Common myeloid progenitor, CD34-positive (primary cell): ENCODE data around the gene P2RY14.

ENCODE experiments used
- CTCF ChIA-PET: fragments of 350-600 bp; sonication (Branson Sonifier 250); formaldehyde crosslinking; loops from one replicate; lab custom pipeline; 2021; ENCODE audit warnings: antibody characterized with exemption; lab: Charles Lee
- POLR2A ChIA-PET: fragments of 350-600 bp; sonication (Branson Sonifier 250); formaldehyde crosslinking; loops from one replicate; lab custom pipeline; 2021; ENCODE audit warnings: antibody characterized with exemption; lab: Charles Lee
- DNase-seq, 3 donors: peaks; one replicate each; pipeline versions ENCODE4 v3.0.0 to v3.0.0-alpha.2; 2013
- H3K27ac ChIP-seq, 2 experiments: 1 replicate in 1 of 2; 2 replicates in 1 of 2; pipeline ENCODE4 v1.7.0; 2013; ENCODE audit warnings: inconsistent platforms in 2 of 2, low read length in 2 of 2, mild to moderate bottlenecking in 2 of 2, low read depth in 1 of 2, moderate library complexity in 1 of 2; ENCODE audit not compliant: severe bottlenecking in 2 of 2, insufficient read depth in 1 of 2, poor library complexity in 1 of 2
- H3K27me3 ChIP-seq, 5 experiments: replicated peaks in 2 of 5; 1 replicate in 3 of 5; 2 replicates in 2 of 5; pipeline versions ENCODE4 v1.6.1 to v1.7.0; 2013; ENCODE audit warnings: low read length in 4 of 5, mild to moderate bottlenecking in 2 of 5, moderate library complexity in 2 of 5, inconsistent platforms in 1 of 5; ENCODE audit not compliant: insufficient read depth in 5 of 5, control insufficient read depth in 4 of 5
- H3K36me3 ChIP-seq, 4 experiments: 1 replicate in 2 of 4; 2 replicates in 2 of 4; pipeline versions ENCODE4 v1.6.1 to v1.7.0; 2013; ENCODE audit warnings: low read length in 3 of 4, control low read depth in 1 of 4, mild to moderate bottlenecking in 1 of 4; ENCODE audit not compliant: control insufficient read depth in 4 of 4, insufficient read depth in 4 of 4
- H3K4me1 ChIP-seq, 4 experiments: 1 replicate in 3 of 4; 2 replicates in 1 of 4; pipeline versions ENCODE4 v1.6.1 to v1.7.1; 2013; ENCODE audit warnings: low read length in 3 of 4, mild to moderate bottlenecking in 3 of 4, control low read depth in 1 of 4, inconsistent platforms in 1 of 4, moderate library complexity in 1 of 4; ENCODE audit not compliant: control insufficient read depth in 4 of 4, insufficient read depth in 4 of 4; ENCODE audit errors: control extremely low read depth in 1 of 4
- H3K4me3 ChIP-seq, 7 experiments: 1 replicate in 4 of 7; 2 replicates in 3 of 7; pipeline versions ENCODE4 v1.5.1 to v1.7.0; 2013; ENCODE audit warnings: mild to moderate bottlenecking in 7 of 7, low read length in 6 of 7, moderate library complexity in 6 of 7, inconsistent platforms in 2 of 7, low read depth in 2 of 7, control low read depth in 1 of 7; ENCODE audit not compliant: insufficient read depth in 4 of 7, control insufficient read depth in 1 of 7; ENCODE audit errors: extremely low read depth in 1 of 7
- H3K9me3 ChIP-seq, 5 experiments: 1 replicate in 4 of 5; 2 replicates in 1 of 5; pipeline versions ENCODE4 v1.6.1 to v1.7.1; 2013; ENCODE audit warnings: low read length in 4 of 5, mild to moderate bottlenecking in 2 of 5, inconsistent platforms in 1 of 5, low read depth in 1 of 5, moderate library complexity in 1 of 5; ENCODE audit not compliant: control insufficient read depth in 4 of 5, insufficient read depth in 2 of 5; ENCODE audit errors: control extremely low read depth in 1 of 5
- WGBS: methylation state at CpG from one replicate; pipeline ENCODE4 v1.1.5; 2013; ENCODE audit not compliant: insufficient coverage; 5-methylcytosine and 5-hydroxymethylcytosine counted together

Gene P2RY14

DNA sequence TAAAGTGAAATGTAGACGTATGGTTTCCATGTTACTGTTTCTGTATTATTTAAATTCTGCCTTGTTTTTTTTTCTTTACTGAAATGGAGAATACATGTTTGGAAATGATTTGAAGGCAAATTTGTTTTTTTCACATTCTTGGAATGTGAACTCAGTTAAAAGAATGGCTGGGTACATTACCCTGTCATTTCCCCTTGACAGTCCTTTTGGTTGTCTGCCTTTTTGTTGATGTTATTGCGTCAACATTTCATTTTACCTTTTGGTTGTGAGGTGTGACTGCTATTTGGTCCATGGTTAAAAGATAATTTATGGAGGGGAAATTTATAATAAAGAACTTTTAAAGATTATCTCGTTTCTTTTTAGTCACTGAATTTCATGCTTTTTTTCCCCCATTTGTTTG is 72.1 kb downstream of the P2RY14 start:
- WGBS: no CpG with 5 or more reads among the region's 3 CpGs
- H3K4me3 ChIP-seq: no peak overlapping the region
- POLR2A ChIA-PET: no interaction called here
- no peaks in the 10 kb centered on the region for H3K9me3 ChIP-seq
- DNase-seq: no peak
- H3K27me3 ChIP-seq: no peaks in the 10 kb centered on the region
- H3K36me3 ChIP-seq: peaks cover 0 to 5% (median 3%) of the 10 kb centered on the region in 4 experiments
- H3K27ac ChIP-seq: no peak overlapping the region
- CTCF ChIA-PET: interaction anchor here (1.8 kb wide), 1 partner anchor 50 kb away, joined by 4 read pairs; no protein-coding TSS in a partner anchor
- peaks cover 5 to 34% (median 9%) of the 10 kb centered on the region in 4 experiments for H3K4me1 ChIP-seq

DNA sequence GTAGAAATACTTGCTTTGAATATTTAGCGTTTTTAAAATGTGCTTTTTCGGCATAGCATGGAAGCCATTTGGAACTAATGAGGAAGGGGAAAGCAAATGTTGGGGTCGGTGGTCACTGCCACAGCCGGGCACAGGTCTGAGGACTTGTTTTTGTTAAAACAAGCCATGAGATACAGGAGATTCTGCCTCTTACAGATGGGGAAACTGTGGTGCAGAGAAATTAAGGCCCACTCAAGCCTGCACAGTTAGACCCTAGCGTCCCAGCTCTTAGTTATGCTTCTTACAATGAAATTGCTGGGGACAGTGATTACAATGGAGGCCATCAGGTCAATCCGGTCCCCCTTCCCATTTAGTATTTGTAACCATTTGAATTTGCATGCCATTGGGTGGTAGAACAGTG is 72.9 kb downstream of the P2RY14 start:
- peaks cover 0 to 29% (median 4%) of the 10 kb centered on the region in 4 experiments for H3K4me1 ChIP-seq
- ChIA-PET CTCF (interaction anchor here (0.9 to 1.3 kb wide), 2 partner anchors 9 to 75 kb away, joined by 3 to 5 read pairs; no protein-coding TSS in a partner anchor), POLR2A (interaction anchor here (0.6 kb wide), 1 partner anchor 12 kb away, joined by 4 read pairs; no protein-coding TSS in a partner anchor)
- 96% methylated on average over 6 of the region's 6 CpGs for WGBS
- no peak overlapping the region for H3K27ac ChIP-seq
- peaks cover 0 to 5% (median 3%) of the 10 kb centered on the region in 4 experiments for H3K36me3 ChIP-seq
- H3K27me3 ChIP-seq: no peaks in the 10 kb centered on the region
- DNase-seq: no peak
- H3K9me3 ChIP-seq: no peaks in the 10 kb centered on the region
- H3K4me3 ChIP-seq: no peak overlapping the region

DNA sequence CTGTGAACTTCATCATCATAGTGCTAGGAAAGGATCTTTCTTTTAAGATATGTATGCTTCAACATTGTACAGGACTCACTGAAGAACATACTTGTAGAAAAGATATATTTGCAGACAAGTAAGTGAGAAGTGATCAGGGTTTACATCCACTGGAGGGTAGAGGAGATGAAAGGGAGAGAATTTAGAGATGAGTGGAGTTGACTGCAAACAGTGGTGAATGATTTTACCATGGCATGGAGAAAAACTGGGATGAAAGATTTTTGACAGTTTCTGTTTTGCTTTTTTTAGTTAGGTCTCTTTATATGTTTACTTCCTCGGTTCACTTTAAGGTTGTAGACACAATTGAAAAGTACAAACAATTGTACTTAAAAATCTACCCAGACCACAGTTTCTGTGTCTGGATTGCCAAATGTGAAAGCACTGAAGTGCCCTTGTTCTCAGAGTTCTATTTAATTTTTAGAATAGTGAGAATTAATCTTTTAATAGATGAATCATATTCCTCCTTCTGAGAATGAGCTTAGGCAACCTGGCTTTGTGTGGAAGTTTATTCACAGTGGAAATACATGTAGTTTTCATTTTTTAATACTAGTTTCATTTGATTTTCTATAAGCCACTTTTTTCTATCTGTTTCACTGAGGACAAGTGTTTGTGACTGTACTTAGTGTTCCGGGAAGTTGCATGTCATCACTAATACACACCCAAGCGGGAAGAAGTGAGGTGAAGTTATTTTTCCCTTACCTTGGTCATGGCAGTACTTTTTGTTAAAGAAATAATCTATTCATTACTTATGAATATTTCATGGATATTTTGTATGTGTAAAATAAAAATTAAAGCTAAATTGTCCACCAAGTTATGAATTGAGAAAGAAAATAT is 73.6 kb downstream of the P2RY14 start:
- ChIA-PET POLR2A (interaction anchor here (0.6 kb wide), 1 partner anchor 13 kb away, joined by 4 read pairs; no protein-coding TSS in a partner anchor), CTCF (interaction anchor here (0.9 to 1.3 kb wide), 2 partner anchors 10 to 75 kb away, joined by 3 to 5 read pairs; no protein-coding TSS in a partner anchor)
- no CpG with 5 or more reads among the region's 3 CpGs for WGBS
- no peak for DNase-seq
- Histone ChIP-seq H3K27me3 (no peaks in the 10 kb centered on the region), H3K27ac (no peak overlapping the region), H3K36me3 (peaks cover 0 to 9% (median 3%) of the 10 kb centered on the region in 4 experiments), H3K9me3 (no peaks in the 10 kb centered on the region), H3K4me1 (peaks cover 0 to 23% (median 3%) of the 10 kb centered on the region in 4 experiments), H3K4me3 (no peak overlapping the region)

DNA sequence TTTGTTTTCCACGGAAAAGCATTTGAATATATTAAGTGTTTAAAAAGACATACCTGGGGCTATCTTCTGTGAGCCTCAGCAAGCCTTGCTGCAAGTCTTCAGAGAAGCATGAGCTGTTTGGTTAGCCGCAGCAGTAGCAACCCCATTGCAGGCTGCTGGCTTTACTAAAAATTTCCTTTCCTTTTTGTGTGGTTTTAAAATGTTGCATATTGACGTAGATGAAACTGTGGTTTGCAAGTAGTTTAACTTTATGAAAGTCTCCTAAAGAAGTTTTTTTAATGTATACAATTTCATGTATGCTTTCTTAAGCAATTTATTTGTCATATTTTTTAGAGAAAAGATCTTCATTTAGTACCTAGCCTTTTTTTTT is 75.3 kb downstream of the P2RY14 start, which contains the start of gene GPR171:
Gene GPR171, minus strand, starts transcription at position 166 of the 370 bp plus-strand sequence. CDS start 3,830 bp downstream, outside the sequence.
- 71% methylated on average over 1 of the region's 3 CpGs for WGBS

DNA sequence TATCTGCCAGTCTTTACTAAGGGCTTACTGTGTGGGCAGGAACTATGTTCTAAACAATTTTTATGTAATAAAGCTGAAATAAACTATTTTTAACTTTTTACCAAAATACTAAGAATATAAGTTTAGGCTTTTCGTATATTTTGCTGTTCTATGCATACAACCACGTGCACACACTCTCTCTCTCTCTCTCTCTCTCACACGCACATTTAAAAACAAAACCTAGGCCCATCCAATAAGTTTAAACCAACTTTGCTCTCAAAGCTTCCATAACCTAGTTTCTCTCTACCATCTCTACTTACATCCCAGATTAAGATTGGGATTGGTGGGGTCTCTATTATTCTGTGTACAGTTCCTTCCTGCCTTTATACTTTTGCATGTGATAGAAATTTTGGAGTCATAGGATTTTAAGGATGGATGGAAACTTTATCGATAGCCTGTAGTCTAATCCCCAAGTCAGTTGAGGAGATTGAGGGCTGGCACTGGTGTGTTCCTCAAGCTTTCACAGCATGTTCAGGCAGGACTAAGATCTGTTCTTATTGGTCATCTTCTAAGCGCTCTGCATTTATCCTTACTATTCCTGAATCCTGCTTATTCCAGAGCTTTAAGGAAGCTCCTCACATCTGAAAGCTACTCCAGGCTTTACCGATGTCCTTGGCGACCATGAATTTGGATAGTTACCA is 77.2 kb downstream of the P2RY14 start:
- Histone ChIP-seq H3K27ac (no peak overlapping the region), H3K36me3 (peaks cover 0 to 18% (median 8%) of the 10 kb centered on the region in 4 experiments), H3K27me3 (no peaks in the 10 kb centered on the region), H3K4me3 (no peak overlapping the region), H3K9me3 (no peaks in the 10 kb centered on the region), H3K4me1 (peaks cover 0 to 11% (median 5%) of the 10 kb centered on the region in 4 experiments)
- POLR2A ChIA-PET: interaction anchor here (0.7 to 0.9 kb wide), 2 partner anchors 9 to 27 kb away, joined by 3 read pairs; no protein-coding TSS in a partner anchor
- DNase-seq: no peak
- CTCF ChIA-PET: interaction anchor here (1.3 to 2.1 kb wide), 6 partner anchors 10 to 79 kb away, joined by 3 to 8 read pairs (median 3); no protein-coding TSS in a partner anchor
- WGBS: 100% methylated on average over 3 of the region's 7 CpGs

More for the DNA sequence above, 75.3 kb downstream of the P2RY14 start, which contains the start of gene GPR171:
- POLR2A ChIA-PET: no interaction called here
- Histone ChIP-seq H3K27me3 (no peaks in the 10 kb centered on the region), H3K4me1 (peaks cover 0 to 16% (median 6%) of the 10 kb centered on the region in 4 experiments), H3K36me3 (peaks cover 0 to 16% (median 7%) of the 10 kb centered on the region in 4 experiments), H3K4me3 (no peak within 1 kb of the TSS), H3K27ac (peak within 1 kb of the TSS in 1 of 2 experiments; percentile 21), H3K9me3 (no peaks in the 10 kb centered on the region)
- CTCF ChIA-PET: interaction anchor here (1.0 to 1.9 kb wide), 5 partner anchors 14 to 61 kb away, joined by 3 to 6 read pairs (median 5); no protein-coding TSS in a partner anchor
- DNase-seq: peak in 2 of 3 donors; percentile 44 to 56

DNA sequence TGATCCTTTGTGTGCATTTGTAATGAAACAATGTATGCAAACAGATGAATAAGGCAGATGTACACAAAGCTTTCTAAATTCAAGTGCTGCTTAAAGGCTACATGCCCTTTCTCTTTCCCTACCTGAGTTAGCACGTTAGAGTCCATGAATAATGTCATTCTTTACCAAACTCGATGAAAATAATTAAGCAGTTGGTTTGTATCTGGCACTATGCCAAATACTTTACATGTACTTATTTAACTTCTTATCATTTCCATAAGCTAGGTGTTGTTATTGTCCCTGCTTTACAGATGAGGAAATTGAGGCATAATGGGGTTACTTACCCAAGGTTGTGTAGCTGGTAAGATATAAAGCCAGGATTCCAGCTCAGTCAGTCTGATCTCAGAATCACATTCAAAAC is 77.8 kb downstream of the P2RY14 start:
- H3K9me3 ChIP-seq: no peaks in the 10 kb centered on the region
- WGBS: 100% methylated on average over 1 of the region's 2 CpGs
- POLR2A ChIA-PET: interaction anchor here (0.7 kb wide), 1 partner anchor 28 kb away, joined by 3 read pairs; no protein-coding TSS in a partner anchor
- no peak for DNase-seq
- no peaks in the 10 kb centered on the region for H3K27me3 ChIP-seq
- H3K4me1 ChIP-seq: peaks cover 0 to 11% (median 5%) of the 10 kb centered on the region in 4 experiments
- CTCF ChIA-PET: interaction anchor here (0.6 to 2.1 kb wide), 7 partner anchors 10 to 1235 kb away, joined by 3 to 8 read pairs (median 3); no protein-coding TSS in a partner anchor
- H3K4me3 ChIP-seq: no peak overlapping the region
- peaks cover 0 to 20% (median 8%) of the 10 kb centered on the region in 4 experiments for H3K36me3 ChIP-seq
- H3K27ac ChIP-seq: no peak overlapping the region
